A673 (cell line): ENCODE measurements around the gene STX8. TPM values are rescaled to one million over a fixed set of nuclear protein-coding genes. Genes with fewer than 3 reads are reported as not detected.

Experiments
- BruUV-seq: library from RNA; stranded (reverse); fragments of 400-500 nt; replicated peaks from 2 replicates; lab custom pipeline; 2021; lab: Mats Ljungman, UMichigan
- CTCF ChIA-PET: fragments of 300-600 bp; sonication (Branson Sonifier 250); formaldehyde crosslinking; loops from one replicate; lab custom pipeline; 2022; ENCODE audit warnings: antibody characterized with exemption; lab: Charles Lee
- POLR2A ChIA-PET: fragments of 300-600 bp; sonication (Branson Sonifier 250); formaldehyde crosslinking; loops from one replicate; lab custom pipeline; 2022; ENCODE audit warnings: antibody characterized with exemption; ENCODE audit not compliant: low non-redundant PET; lab: Charles Lee
- DNase-seq: peaks from one replicate; pipeline ENCODE4 v3.0.0-alpha.2; 2015; ENCODE audit warnings: low spot score
- H3K27ac ChIP-seq: fragments of 200-600 bp; sonication (generic); 2 replicates; pipeline ENCODE4 v1.5.1; 2016; ENCODE audit warnings: mixed run types, low read depth, mild to moderate bottlenecking, mixed read lengths, antibody characterized with exemption, low read length; ENCODE audit not compliant: poor library complexity, severe bottlenecking
- H3K27me3 ChIP-seq: fragments of 200-600 bp; sonication (generic); replicated peaks from 2 replicates; pipeline ENCODE4 v1.6.1; 2017; ENCODE audit warnings: mixed run types, low read depth, mild to moderate bottlenecking, mixed read lengths, antibody characterized with exemption, low read length; ENCODE audit not compliant: insufficient read depth, poor library complexity
- H3K36me3 ChIP-seq: fragments of 200-600 bp; sonication (generic); 2 replicates; pipeline ENCODE4 v1.6.1; 2016; ENCODE audit warnings: mixed run types, mild to moderate bottlenecking, mixed read lengths, antibody characterized with exemption, low read length; ENCODE audit not compliant: insufficient read depth, poor library complexity, severe bottlenecking
- H3K4me1 ChIP-seq: fragments of 200-600 bp; sonication (generic); 2 replicates; pipeline ENCODE4 v1.6.1; 2017; ENCODE audit warnings: mixed run types, mild to moderate bottlenecking, mixed read lengths, antibody characterized with exemption, low read length; ENCODE audit not compliant: insufficient read depth, poor library complexity, severe bottlenecking
- H3K4me3 ChIP-seq: fragments of 200-600 bp; sonication (generic); 2 replicates; pipeline ENCODE4 v1.5.1; 2016; ENCODE audit warnings: low read depth, mixed run types, mild to moderate bottlenecking, mixed read lengths, low read length; ENCODE audit not compliant: poor library complexity, severe bottlenecking
- H3K9me3 ChIP-seq: fragments of 200-600 bp; sonication (generic); 2 replicates; pipeline ENCODE4 v1.6.1; 2016; ENCODE audit warnings: mixed run types, low read depth, mild to moderate bottlenecking, mixed read lengths, antibody characterized with exemption, low read length; ENCODE audit not compliant: poor library complexity, severe bottlenecking
- CTCF ChIP-seq: fragments of 300-800, 200-600 bp; sonication (generic); conservative IDR thresholded peaks from 2 replicates; pipeline ENCODE4 v1.5.1; 2017; ENCODE audit warnings: low read depth, mild to moderate bottlenecking, antibody characterized with exemption, low read length, moderate library complexity, mixed read lengths
- EZH2 ChIP-seq: fragments of 200-600 bp; sonication (generic); IDR thresholded peaks from 2 replicates; pipeline ENCODE4 v1.6.1; 2017; ENCODE audit warnings: borderline replicate concordance, low read depth, mild to moderate bottlenecking, mixed read lengths, antibody characterized with exemption, low read length; ENCODE audit not compliant: poor library complexity, severe bottlenecking
- intact Hi-C: fragments of 100-400 bp; cut with micrococcal nuclease; formaldehyde crosslinking; loops from one replicate; pipeline ENCODE4 v1.10.0; 2022; ENCODE audit not compliant: unreplicated experiment
- total RNA-seq: library from RNA; stranded (reverse); gene quantifications from 2 replicates; pipeline ENCODE4 v1.2.3, GENCODE V29; 2021

Gene STX8
- total RNA-seq, 1 experiment from 2014 or later = 51.4 TPM

GRCh38 chr17:9538626-9539025, 37.0 kb downstream of the STX8 start:
- no peak overlapping the region for H3K4me3 ChIP-seq
- peaks cover 21% of the 10 kb centered on the region for H3K4me1 ChIP-seq
- no TSS peak for BruUV-seq
- CTCF ChIA-PET = interaction anchor here (0.7 kb wide), 1 partner anchor 37 kb away, joined by 3 read pairs; no protein-coding TSS in a partner anchor
- no peaks in the 10 kb centered on the region for H3K27me3 ChIP-seq
- H3K27ac ChIP-seq = no peak overlapping the region
- DNase-seq = peak; percentile 75
- H3K36me3 ChIP-seq = no peaks in the 10 kb centered on the region
- POLR2A ChIA-PET = interaction anchor here (0.6 kb wide), 3 partner anchors 22 to 544 kb away, joined by 3 to 5 read pairs (median 3); no protein-coding TSS in a partner anchor
- no peak for TF ChIP-seq CTCF
- no peak for TF ChIP-seq EZH2
- intact Hi-C loops = no loop called here
- no peaks in the 10 kb centered on the region for H3K9me3 ChIP-seq

GRCh38 chr17:9537177-9537776, 38.3 kb downstream of the STX8 start:
- no peaks in the 10 kb centered on the region for H3K36me3 ChIP-seq
- POLR2A ChIA-PET = no interaction called here
- no TSS peak for BruUV-seq
- H3K27me3 ChIP-seq = no peaks in the 10 kb centered on the region
- no peak for DNase-seq
- no peak overlapping the region for H3K27ac ChIP-seq
- intact Hi-C loops = no loop called here
- CTCF ChIA-PET = no interaction called here
- no peak overlapping the region for H3K4me3 ChIP-seq
- TF ChIP-seq CTCF = no peak
- TF ChIP-seq EZH2 = no peak
- peaks cover 21% of the 10 kb centered on the region for H3K4me1 ChIP-seq
- H3K9me3 ChIP-seq = no peaks in the 10 kb centered on the region

- Histone ChIP-seq H3K4me1 (peaks cover 21% of the 10 kb centered on the region), H3K4me3 (no peak overlapping the region), H3K27ac (no peak overlapping the region), H3K36me3 (no peaks in the 10 kb centered on the region), H3K27me3 (no peaks in the 10 kb centered on the region), H3K9me3 (no peaks in the 10 kb centered on the region)
- CTCF ChIA-PET = no interaction called here
- TF ChIP-seq CTCF (no peak), EZH2 (no peak)
- intact Hi-C loops = no loop called here
- no peak for DNase-seq
- POLR2A ChIA-PET = no interaction called here
- BruUV-seq = no TSS peak
These were observed 39.6 kb downstream of the STX8 start for GRCh38 chr17:9536061-9536460.
